ENCODE measurements around the gene IL4I1. TPM values are rescaled to one million over a fixed set of nuclear protein-coding genes. Genes with fewer than 3 reads are reported as not detected.

Gene IL4I1
- total RNA-seq, 3 donors from 2014 or later, result 1.2 to 1.7 (median 1.6) TPM

GRCh38 chr19:49916839-49917733 lies 20.4 kb upstream of the IL4I1 start:
- ATAC-seq (no peak), DNase-seq (no peak)
- Histone ChIP-seq H3K4me1 (ENCODE audit: low read depth) (no peaks in the 10 kb centered on the region), H3K9me3 (no peaks in the 10 kb centered on the region), H3K36me3 (ENCODE audit: low read depth) (no peaks in the 10 kb centered on the region), H3K4me3 (no peak overlapping the region)
- intact Hi-C loops (cut with DNase I, micrococcal nuclease), result no loop called here
- no peak for TF ChIP-seq CTCF (IDR thresholded peaks at IDR 0.05)

- no peak for ATAC-seq
- no peak for DNase-seq
- Histone ChIP-seq H3K4me1 (ENCODE audit: low read depth) (no peaks in the 10 kb centered on the region), H3K9me3 (no peaks in the 10 kb centered on the region), H3K4me3 (no peak overlapping the region), H3K36me3 (ENCODE audit: low read depth) (no peaks in the 10 kb centered on the region)
- no peak for TF ChIP-seq CTCF (IDR thresholded peaks at IDR 0.05)
- intact Hi-C loops (cut with DNase I, micrococcal nuclease), result no loop called here
These were observed 18.6 kb upstream of the IL4I1 start for GRCh38 chr19:49915271-49915670.

- Histone ChIP-seq H3K9me3 (no peaks in the 10 kb centered on the region), H3K36me3 (ENCODE audit: low read depth) (no peaks in the 10 kb centered on the region), H3K4me1 (ENCODE audit: low read depth) (no peaks in the 10 kb centered on the region), H3K4me3 (no peak overlapping the region)
- intact Hi-C loops (cut with DNase I, micrococcal nuclease), result no loop called here
- no peak for TF ChIP-seq CTCF (IDR thresholded peaks at IDR 0.05)
- no peak for ATAC-seq
- no peak for DNase-seq
These were observed 17.0 kb upstream of the IL4I1 start for GRCh38 chr19:49913720-49914119.

- intact Hi-C loops (cut with DNase I, micrococcal nuclease), result no loop called here
- DNase-seq (no peak), ATAC-seq (no peak)
- TF ChIP-seq CTCF (IDR thresholded peaks at IDR 0.05), result no peak
- Histone ChIP-seq H3K4me3 (no peak overlapping the region), H3K36me3 (ENCODE audit: low read depth) (no peaks in the 10 kb centered on the region), H3K9me3 (no peaks in the 10 kb centered on the region), H3K4me1 (ENCODE audit: low read depth) (no peaks in the 10 kb centered on the region)
These were observed 16.4 kb upstream of the IL4I1 start for GRCh38 chr19:49912965-49913685.

GRCh38 chr19:49911381-49912145 lies 14.9 kb upstream of the IL4I1 start:
- Histone ChIP-seq H3K4me1 (ENCODE audit: low read depth) (no peaks in the 10 kb centered on the region), H3K4me3 (no peak overlapping the region), H3K36me3 (ENCODE audit: low read depth) (no peaks in the 10 kb centered on the region), H3K9me3 (no peaks in the 10 kb centered on the region)
- DNase-seq (peak in 1 of 3 donors; percentile 12), ATAC-seq (peak; percentile 35)
- intact Hi-C loops (cut with DNase I, micrococcal nuclease), result no loop called here
- TF ChIP-seq CTCF (IDR thresholded peaks at IDR 0.05), result no peak
